Measurements from ENCODE around the gene CAMKMT.

Gene CAMKMT

DNA sequence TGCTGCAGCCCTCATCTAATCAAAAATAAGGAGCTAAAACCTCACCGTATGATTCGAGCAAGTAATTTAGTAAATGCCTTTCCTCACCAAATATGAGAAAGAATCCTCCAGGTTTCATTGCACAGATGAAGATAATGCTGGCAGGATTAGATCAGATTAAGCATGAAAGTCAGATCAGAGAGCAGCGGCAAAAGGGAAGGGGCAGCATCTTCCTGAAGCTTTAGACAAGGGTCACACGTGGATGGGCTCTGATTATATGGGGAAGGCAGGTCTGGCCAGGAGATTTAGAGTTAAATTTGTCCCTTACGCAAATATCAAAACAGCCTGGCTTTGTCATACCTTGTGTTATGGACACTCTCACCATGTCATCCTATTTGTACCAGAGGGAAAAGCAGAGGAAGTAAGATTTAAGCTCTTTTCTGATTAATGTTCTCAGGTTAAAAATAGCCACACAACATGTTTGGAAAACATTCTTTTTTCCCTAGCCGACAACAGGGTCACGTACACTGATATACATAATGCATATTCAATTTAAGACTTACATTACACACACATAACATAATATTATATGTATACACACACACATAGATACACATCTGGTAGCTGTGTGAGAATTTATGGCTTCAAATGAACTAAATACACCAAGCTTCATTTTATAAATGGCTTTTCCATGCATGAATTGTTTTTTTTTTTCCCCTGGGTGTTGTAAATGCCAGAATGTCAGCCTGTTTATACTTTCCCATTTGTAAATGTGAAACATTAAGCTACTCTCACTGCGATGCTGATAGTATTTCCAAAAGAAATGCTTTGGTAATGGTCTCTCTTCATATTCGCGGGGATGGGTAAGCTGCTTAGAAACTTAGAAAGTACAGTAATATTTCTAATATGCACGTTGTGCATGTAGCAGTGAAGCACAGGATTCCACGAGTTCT lies 383.5 kb downstream of the CAMKMT start:
- Histone ChIP-seq H3K4me1 (ENCODE audit: control insufficient read depth in 1 of 2, insufficient read depth in 2 of 2, low read length in 2 of 2) (no peaks in the 10 kb centered on the region), H3K9ac (ENCODE audit: low read length) (no peak overlapping the region), H3K27ac (ENCODE audit: low read depth, low read length) (no peak overlapping the region), H4K12ac (ENCODE audit: low read depth, low read length) (no peak overlapping the region), H3K23ac (ENCODE audit: low read length) (no peak overlapping the region), H3K27me3 (ENCODE audit: insufficient read depth, low read length) (no peaks in the 10 kb centered on the region), H2AK5ac (ENCODE audit: low read length) (no peak overlapping the region), H3K79me2 (ENCODE audit: control insufficient read depth, insufficient read depth, low read length, poor library complexity) (no peaks in the 10 kb centered on the region), H3K18ac (ENCODE audit: low read length) (no peak overlapping the region), H4K91ac (ENCODE audit: low read depth, low read length) (no peak overlapping the region), H2BK5ac (ENCODE audit: low read depth, low read length, poor library complexity) (no peak overlapping the region), H3K4me2 (ENCODE audit: low read length) (no peak overlapping the region), H3K9me3 (ENCODE audit: insufficient read depth, low read depth, low read length) (no peaks in the 10 kb centered on the region), H4K8ac (ENCODE audit: low read depth, low read length) (no peak overlapping the region), H3K4me3 (ENCODE audit: low read depth, low read length) (no peak overlapping the region), H3K79me1 (ENCODE audit: low read length) (no peaks in the 10 kb centered on the region), H3K4ac (ENCODE audit: low read depth, low read length) (no peak overlapping the region), H2BK12ac (ENCODE audit: low read length) (no peak overlapping the region), H2AFZ (ENCODE audit: insufficient read depth, low read length, poor library complexity) (no peak overlapping the region), H3K36me3 (ENCODE audit: control insufficient read depth in 1 of 2, insufficient read depth in 2 of 2, low read length in 2 of 2) (no peaks in the 10 kb centered on the region), H2BK120ac (ENCODE audit: insufficient read depth, low read length, poor library complexity) (no peak overlapping the region), H3K14ac (ENCODE audit: low read length) (no peak overlapping the region)
- WGBS (ENCODE audit: extremely low coverage, insufficient coverage, insufficient read length): no CpG with 5 or more reads among the region's 12 CpGs
- DNase-seq: no peak

DNA sequence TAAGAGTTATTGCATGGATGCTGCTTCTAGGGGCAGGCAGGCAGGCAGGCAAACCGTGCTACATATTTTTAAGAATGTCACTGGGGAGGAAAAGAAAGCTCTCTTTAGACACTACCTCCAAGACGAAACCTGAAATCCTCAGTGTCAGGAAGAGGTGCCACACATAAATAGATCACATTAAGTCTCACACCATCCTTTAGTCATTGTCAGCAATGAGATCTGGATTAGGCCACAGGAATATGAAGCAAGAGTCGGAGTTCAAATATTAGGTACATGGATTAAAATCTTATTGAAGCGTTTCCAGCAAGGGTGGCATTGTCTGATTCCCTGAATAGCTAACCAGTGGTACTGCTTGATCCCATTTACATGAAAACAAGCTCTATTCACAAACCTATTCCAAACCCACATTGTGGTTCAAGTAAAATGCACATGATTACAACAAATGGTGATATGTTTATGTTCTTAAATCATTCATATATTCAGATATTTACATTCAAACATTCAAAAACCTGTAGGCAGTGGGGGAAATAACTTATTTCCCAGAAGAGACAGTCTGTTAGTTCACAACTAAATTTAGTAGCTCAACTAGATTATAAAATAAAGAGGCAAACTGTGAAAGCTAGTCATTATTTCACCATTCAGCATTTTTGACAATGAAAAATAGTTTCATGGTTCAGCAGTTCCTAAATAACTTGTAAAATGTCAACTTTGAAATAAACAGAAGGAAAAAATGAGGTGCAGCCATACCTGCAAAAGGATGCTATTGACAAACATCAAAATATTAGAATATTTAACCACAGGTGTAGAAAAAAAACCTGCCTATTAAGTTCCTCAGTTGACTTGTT lies 384.4 kb downstream of the CAMKMT start:
- Histone ChIP-seq H3K9ac (ENCODE audit: low read length) (no peak overlapping the region), H2BK5ac (ENCODE audit: low read depth, low read length, poor library complexity) (no peak overlapping the region), H3K18ac (ENCODE audit: low read length) (no peak overlapping the region), H4K91ac (ENCODE audit: low read depth, low read length) (no peak overlapping the region), H3K14ac (ENCODE audit: low read length) (no peak overlapping the region), H3K9me3 (ENCODE audit: insufficient read depth, low read depth, low read length) (no peaks in the 10 kb centered on the region), H4K8ac (ENCODE audit: low read depth, low read length) (no peak overlapping the region), H3K79me1 (ENCODE audit: low read length) (no peaks in the 10 kb centered on the region), H3K4ac (ENCODE audit: low read depth, low read length) (no peak overlapping the region), H3K4me2 (ENCODE audit: low read length) (no peak overlapping the region), H3K79me2 (ENCODE audit: control insufficient read depth, insufficient read depth, low read length, poor library complexity) (no peaks in the 10 kb centered on the region), H2AK5ac (ENCODE audit: low read length) (no peak overlapping the region), H3K27me3 (ENCODE audit: insufficient read depth, low read length) (no peaks in the 10 kb centered on the region), H3K36me3 (ENCODE audit: control insufficient read depth in 1 of 2, insufficient read depth in 2 of 2, low read length in 2 of 2) (no peaks in the 10 kb centered on the region), H2BK120ac (ENCODE audit: insufficient read depth, low read length, poor library complexity) (no peak overlapping the region), H2BK12ac (ENCODE audit: low read length) (no peak overlapping the region), H3K4me1 (ENCODE audit: control insufficient read depth in 1 of 2, insufficient read depth in 2 of 2, low read length in 2 of 2) (no peaks in the 10 kb centered on the region), H3K4me3 (ENCODE audit: low read depth, low read length) (no peak overlapping the region), H4K12ac (ENCODE audit: low read depth, low read length) (no peak overlapping the region), H3K23ac (ENCODE audit: low read length) (no peak overlapping the region), H2AFZ (ENCODE audit: insufficient read depth, low read length, poor library complexity) (no peak overlapping the region), H3K27ac (ENCODE audit: low read depth, low read length) (no peak overlapping the region)
- DNase-seq: no peak
- WGBS (ENCODE audit: extremely low coverage, insufficient coverage, insufficient read length): no CpG with 5 or more reads among the region's 4 CpGs

DNA sequence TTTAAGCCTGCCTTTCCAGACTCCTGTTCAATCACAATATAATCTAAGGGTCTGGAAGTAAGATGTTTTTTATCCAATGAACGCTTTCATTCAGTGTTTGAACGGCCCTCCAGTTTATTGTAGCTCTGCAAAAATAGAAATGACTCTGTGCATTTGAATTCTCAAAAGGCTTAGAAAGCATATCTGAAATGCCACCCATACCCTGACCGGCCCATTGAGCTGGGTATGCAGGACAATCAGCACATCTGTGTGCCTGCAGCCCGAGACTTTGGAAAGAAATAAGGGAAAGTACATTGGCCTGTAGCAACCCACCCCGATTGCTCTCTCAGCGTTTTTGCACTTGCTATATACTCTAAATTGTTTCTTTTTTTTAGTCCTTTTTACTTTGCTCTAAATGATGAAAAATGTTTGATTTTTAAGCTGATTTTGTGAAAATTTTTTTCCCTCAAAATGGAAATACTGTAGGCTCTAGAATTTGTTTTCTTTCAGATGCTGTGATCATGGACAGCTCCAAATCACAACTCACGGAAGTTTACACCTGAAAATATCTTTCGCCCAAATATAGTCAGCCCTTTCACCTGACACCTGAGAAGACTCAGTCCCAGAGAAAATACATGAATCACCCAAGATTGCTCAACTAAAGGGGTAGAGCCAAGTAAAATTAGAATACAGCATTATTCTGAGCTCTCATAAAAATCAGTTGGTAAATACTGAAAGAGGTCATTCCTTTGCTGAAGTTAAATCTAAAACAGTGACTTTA lies 385.3 kb downstream of the CAMKMT start:
- Histone ChIP-seq H4K91ac (ENCODE audit: low read depth, low read length) (no peak overlapping the region), H3K27ac (ENCODE audit: low read depth, low read length) (no peak overlapping the region), H2AK5ac (ENCODE audit: low read length) (no peak overlapping the region), H3K79me2 (ENCODE audit: control insufficient read depth, insufficient read depth, low read length, poor library complexity) (no peaks in the 10 kb centered on the region), H3K4me1 (ENCODE audit: control insufficient read depth in 1 of 2, insufficient read depth in 2 of 2, low read length in 2 of 2) (no peaks in the 10 kb centered on the region), H4K8ac (ENCODE audit: low read depth, low read length) (no peak overlapping the region), H3K23ac (ENCODE audit: low read length) (no peak overlapping the region), H4K12ac (ENCODE audit: low read depth, low read length) (no peak overlapping the region), H3K4ac (ENCODE audit: low read depth, low read length) (no peak overlapping the region), H3K4me3 (ENCODE audit: low read depth, low read length) (no peak overlapping the region), H2AFZ (ENCODE audit: insufficient read depth, low read length, poor library complexity) (no peak overlapping the region), H3K36me3 (ENCODE audit: control insufficient read depth in 1 of 2, insufficient read depth in 2 of 2, low read length in 2 of 2) (no peaks in the 10 kb centered on the region), H2BK12ac (ENCODE audit: low read length) (no peak overlapping the region), H3K79me1 (ENCODE audit: low read length) (no peaks in the 10 kb centered on the region), H3K9me3 (ENCODE audit: insufficient read depth, low read depth, low read length) (no peaks in the 10 kb centered on the region), H3K4me2 (ENCODE audit: low read length) (no peak overlapping the region), H2BK120ac (ENCODE audit: insufficient read depth, low read length, poor library complexity) (no peak overlapping the region), H3K18ac (ENCODE audit: low read length) (no peak overlapping the region), H3K14ac (ENCODE audit: low read length) (no peak overlapping the region), H3K27me3 (ENCODE audit: insufficient read depth, low read length) (no peaks in the 10 kb centered on the region), H2BK5ac (ENCODE audit: low read depth, low read length, poor library complexity) (no peak overlapping the region), H3K9ac (ENCODE audit: low read length) (no peak overlapping the region)
- WGBS (ENCODE audit: extremely low coverage, insufficient coverage, insufficient read length): no CpG with 5 or more reads among the region's 8 CpGs
- peak; percentile 73 to 82 for DNase-seq

DNA sequence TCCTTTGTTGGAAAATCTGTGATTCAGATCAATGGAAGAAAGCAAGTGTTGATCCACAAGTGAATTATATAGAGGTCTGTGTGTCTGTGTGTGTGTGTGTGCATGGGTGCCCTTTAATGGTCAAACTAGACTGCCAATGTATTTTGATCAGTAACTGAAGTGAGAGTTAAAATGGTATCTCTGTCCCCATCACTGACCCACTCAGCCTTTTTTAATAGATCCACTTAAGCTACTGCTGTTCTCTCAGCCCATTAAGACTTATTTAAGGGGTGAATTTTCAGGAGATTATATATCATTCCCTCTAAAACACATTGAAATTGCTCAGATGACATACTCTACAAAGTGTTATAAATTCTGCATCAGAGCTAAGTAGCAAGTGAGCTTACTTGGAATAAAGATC lies 386.0 kb downstream of the CAMKMT start:
- no peak overlapping the region for H3K23ac ChIP-seq (ENCODE audit: low read length)
- no peak overlapping the region for H3K4me3 ChIP-seq (ENCODE audit: low read depth, low read length)
- H2AK5ac ChIP-seq (ENCODE audit: low read length): no peak overlapping the region
- H3K9me3 ChIP-seq (ENCODE audit: insufficient read depth, low read depth, low read length): no peaks in the 10 kb centered on the region
- no peaks in the 10 kb centered on the region for H3K4me1 ChIP-seq (ENCODE audit: control insufficient read depth in 1 of 2, insufficient read depth in 2 of 2, low read length in 2 of 2)
- H3K79me1 ChIP-seq (ENCODE audit: low read length): no peaks in the 10 kb centered on the region
- no peak overlapping the region for H2BK12ac ChIP-seq (ENCODE audit: low read length)
- no peak overlapping the region for H2BK5ac ChIP-seq (ENCODE audit: low read depth, low read length, poor library complexity)
- H3K36me3 ChIP-seq (ENCODE audit: control insufficient read depth in 1 of 2, insufficient read depth in 2 of 2, low read length in 2 of 2): no peaks in the 10 kb centered on the region
- H3K79me2 ChIP-seq (ENCODE audit: control insufficient read depth, insufficient read depth, low read length, poor library complexity): no peaks in the 10 kb centered on the region
- H3K4me2 ChIP-seq (ENCODE audit: low read length): no peak overlapping the region
- H4K91ac ChIP-seq (ENCODE audit: low read depth, low read length): no peak overlapping the region
- H3K18ac ChIP-seq (ENCODE audit: low read length): no peak overlapping the region
- no peak overlapping the region for H2AFZ ChIP-seq (ENCODE audit: insufficient read depth, low read length, poor library complexity)
- H4K8ac ChIP-seq (ENCODE audit: low read depth, low read length): no peak overlapping the region
- H3K27ac ChIP-seq (ENCODE audit: low read depth, low read length): no peak overlapping the region
- no peak overlapping the region for H4K12ac ChIP-seq (ENCODE audit: low read depth, low read length)
- no peak overlapping the region for H3K14ac ChIP-seq (ENCODE audit: low read length)
- DNase-seq: no peak
- no peaks in the 10 kb centered on the region for H3K27me3 ChIP-seq (ENCODE audit: insufficient read depth, low read length)
- H3K9ac ChIP-seq (ENCODE audit: low read length): no peak overlapping the region
- H2BK120ac ChIP-seq (ENCODE audit: insufficient read depth, low read length, poor library complexity): no peak overlapping the region
- no peak overlapping the region for H3K4ac ChIP-seq (ENCODE audit: low read depth, low read length)

All from trophoblast cell (in vitro differentiated cells and primary cell).